RKO (cell line): Measurements from ENCODE around the gene LCP1.
"Not testable (repeated sequence)": the region's sequence is repeated elsewhere in the genome, so short reads cannot be mapped to it uniquely, and the experiment has no call there.

Source experiments
- DNase-seq: peaks from one replicate; pipeline ENCODE4 v3.0.0-alpha.2; 2016; ENCODE audit warnings: low spot score

Gene LCP1

DNA sequence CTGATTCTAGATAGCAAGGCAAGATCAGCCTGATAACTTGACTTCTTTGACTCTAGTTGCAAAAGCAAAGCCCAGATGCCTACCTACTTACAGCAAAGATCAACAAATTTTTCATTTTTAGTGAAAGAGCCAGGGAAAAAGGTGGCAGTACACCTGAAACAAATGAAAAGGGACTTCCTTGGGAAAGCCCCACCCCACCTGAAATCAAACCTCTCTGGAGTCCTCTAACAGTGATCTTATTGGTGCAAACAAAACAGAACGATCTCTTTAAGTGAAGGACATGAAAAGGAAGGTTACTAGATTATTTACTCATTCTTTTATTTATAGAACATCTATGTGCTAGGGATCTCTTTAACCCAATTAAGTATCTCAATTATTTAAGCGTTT is 507 bp upstream of the LCP1 start:
- no peak for DNase-seq

GRCh38 chr13:46181377-46181839 is 569 bp downstream of the LCP1 start:
- no peak for DNase-seq

DNA sequence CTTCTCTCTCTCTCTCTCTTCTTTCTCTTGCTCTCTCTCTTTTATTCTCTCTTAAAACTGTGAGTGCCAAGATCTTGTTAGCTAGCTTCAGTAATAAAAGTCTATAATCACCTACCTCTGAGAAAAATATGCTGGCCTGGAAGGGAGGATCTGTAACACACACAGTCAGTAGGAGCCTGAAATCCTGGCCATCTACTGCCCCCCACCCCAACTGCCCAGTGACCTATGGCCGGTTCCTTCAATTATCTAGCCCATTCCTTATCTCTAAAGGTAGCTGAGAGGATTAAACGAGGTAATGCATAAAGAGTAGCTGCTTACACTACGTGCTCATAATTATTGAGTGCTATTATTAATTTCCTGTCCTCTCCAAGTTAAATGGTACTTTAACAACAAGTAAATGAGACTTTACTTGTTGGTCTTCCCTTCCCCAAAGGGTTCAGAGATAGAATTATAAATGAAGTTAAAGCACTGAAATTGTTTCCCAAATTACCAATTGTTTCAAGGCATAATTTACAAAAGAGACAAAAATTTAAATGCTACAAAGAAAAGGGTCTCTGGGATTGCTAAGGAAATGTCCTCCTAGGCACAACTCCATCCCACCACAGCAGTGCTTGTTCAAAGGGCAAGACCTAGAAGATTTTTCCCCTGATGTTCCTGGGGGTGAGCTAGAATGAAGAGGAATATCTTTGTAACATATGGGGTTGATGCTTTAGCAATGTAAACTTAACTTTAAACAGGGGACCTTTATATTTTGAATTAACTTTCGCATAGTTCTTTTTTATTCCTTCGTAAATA is 1.8 kb downstream of the LCP1 start:
- DNase-seq = no peak

- DNase-seq = no peak
Measured at GRCh38 chr13:46179491-46179908, 2.5 kb downstream of the LCP1 start.

DNA sequence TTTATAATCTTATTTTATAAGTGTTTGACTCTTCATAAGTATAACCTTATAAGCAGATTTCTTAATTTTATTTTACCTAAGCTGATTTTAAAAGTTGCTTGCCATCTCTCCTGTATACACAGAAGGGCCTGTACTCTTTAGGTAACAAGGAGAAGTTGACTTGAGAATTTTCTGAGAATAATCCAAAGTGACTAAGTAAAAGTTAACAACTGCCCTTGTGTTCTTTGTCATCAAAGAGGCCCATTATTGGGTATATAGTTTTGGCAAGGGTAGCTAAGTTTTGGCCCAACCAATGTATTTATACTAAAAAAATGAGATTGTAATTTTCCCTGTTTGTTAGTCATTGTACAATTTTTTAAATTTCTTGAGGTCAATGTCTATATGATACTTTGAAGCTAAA is 3.2 kb downstream of the LCP1 start:
- DNase-seq = peak; percentile 28

- peak; percentile 35 for DNase-seq
Measured at GRCh38 chr13:46178143-46178542, 3.8 kb downstream of the LCP1 start.

- DNase-seq = no peak
Measured at GRCh38 chr13:46176756-46177155, 5.2 kb downstream of the LCP1 start.

GRCh38 chr13:46173656-46174055 is 8.3 kb downstream of the LCP1 start:
- DNase-seq = no peak

DNA sequence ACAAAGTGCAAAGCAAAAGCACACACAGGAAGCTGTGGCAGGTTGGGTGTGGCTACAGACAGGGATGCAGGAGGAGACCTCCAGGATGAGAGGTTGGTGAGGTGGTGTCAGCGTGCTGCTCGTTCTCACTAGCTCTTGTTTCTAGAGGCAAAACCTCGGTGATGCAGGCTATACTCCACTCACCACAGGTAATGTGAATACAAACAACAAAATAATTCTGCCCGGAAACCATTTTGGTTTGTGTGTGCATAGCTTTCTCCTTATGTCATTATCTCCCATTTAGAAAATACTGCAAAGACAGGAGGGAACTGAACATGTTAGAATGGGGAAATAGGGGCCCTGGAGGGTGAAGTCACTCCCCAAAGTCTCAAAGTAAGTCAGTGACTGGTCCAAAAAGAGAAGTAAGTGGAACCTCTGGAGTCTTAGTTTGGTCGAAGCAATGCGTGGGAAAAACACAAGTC is 9.4 kb downstream of the LCP1 start:
- no peak for DNase-seq

DNA sequence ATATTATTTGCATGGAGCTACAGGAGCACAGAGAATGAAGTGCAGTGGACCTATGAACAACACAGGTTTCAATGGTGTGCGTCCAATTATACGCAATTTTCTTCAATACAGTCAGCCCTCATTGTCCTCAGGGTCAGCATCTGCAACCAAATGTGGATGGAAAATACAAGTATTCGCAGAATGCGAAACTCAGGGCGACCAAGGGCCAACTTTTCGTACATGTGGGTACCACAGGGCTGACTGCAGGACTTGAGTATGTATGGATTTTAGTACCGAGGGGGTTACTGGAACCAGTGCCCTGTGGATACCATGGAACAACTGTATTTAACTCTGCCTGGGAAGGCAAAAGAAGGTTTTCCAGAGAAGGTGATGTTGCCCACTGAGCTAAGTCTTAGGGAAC is 10.2 kb downstream of the LCP1 start:
- no peak for DNase-seq

DNA sequence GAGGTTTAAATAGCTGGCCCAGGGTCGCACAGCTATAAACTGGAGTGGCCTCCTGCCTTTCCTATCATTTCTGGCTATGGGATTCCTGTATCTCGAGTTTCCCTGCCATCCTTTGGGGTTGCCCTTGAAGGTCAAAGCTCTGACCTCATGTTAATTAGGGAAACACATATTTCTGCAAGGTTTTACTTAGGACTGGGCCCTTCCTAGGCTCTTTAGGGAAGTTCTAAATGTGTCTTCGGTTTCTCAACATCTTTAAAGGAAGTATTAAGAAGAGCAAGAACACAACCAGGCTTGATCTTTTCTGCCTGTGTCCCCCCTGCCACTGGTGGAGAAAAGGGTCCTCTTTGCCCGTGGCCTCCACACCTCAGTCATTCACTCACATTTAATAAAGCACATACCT is 10.8 kb downstream of the LCP1 start:
- no peak for DNase-seq

DNA sequence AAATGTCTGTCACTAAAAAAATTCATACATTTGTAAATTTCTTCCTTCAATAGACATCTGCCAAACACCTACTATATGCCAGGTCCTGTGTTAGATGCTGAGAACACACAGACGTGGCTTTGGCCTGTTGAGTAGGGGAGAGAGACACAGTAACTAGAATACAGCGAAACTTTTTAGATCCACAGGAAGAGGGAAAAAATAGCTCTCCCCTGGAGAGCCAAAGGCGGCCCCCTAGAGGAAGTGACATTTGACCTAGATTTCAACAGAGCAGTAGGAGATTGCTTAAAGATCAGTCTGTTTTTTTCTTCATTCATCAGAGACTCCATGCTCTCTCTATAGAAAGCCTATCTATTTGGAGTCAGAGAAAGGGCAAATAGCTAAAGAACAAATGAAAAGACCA is 11.3 kb downstream of the LCP1 start:
- DNase-seq = no peak

DNA sequence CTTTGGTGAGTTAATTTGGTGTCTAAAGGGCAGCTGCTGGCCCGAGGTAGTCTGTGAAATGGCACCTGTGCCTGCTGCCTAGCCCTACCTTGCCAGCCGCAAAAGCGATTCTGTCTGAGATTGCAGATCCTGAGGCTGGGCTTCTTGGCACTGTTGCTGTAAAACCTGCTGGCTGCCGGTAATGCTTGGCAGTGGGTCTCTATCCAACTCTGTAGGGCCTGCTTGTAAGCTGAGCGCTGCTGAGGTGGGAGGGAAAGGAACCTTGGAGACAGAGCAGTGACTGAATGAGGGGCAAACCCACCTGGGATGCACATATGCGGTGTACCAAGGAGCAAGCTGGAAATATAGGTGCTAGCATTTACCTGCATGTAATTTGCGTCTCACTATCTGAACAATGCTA is 11.7 kb downstream of the LCP1 start:
- DNase-seq = no peak

GRCh38 chr13:46169758-46170157 is 12.2 kb downstream of the LCP1 start:
- no peak for DNase-seq

DNA sequence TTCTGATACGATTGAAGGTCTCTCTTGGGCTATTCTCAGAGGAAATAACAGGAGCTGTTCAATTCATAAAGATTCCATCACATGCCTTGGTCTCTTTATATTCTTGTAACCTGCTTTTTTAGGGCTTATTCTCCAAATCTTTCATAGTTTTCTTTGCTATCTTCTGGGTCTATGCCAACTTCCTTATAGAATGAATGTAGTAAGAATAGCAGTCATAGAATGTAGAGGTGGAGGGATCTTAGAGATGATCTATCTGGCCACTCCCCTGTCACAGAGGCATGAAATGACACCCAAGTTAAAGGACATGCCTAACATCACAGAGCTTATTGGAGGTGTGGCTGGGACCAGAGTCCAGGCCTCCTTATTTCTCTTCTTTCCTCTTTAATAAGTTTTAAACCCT is 13.2 kb downstream of the LCP1 start:
- DNase-seq = no peak

- no peak for DNase-seq
Measured at GRCh38 chr13:46168341-46168740, 13.6 kb downstream of the LCP1 start.

DNA sequence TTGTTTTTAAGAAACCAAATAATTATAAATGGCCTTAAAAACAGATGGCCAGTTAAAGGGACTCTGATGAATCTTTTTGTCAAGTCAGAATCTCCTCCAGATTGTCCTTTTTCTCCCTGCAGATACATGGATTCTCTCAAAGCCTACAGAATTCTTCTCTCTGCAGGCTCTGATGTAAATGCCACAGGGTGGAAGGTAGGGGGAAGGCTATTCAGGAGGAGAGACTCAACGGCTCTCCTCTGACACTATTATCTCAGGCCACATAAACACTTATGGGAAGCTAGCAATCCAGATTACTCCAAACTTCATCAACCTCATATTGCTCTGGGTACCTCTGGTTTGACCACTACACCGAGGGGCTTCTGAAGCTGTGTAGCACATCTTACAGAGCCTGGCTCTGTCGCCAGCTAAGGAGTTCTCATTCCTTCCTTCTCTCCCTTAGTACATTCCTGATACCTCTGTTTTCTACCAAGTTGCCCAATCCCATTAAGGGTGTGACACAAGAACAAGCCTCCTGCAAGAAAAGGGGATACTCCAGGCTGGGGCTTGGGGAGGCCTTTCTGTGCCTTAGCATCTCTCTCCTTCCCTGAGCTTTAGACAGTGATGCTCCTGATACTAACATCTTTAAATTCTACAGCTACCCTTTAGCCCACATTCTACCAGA is 14.9 kb downstream of the LCP1 start:
- no peak for DNase-seq

- no peak for DNase-seq
Measured at GRCh38 chr13:46166224-46166584, 15.8 kb downstream of the LCP1 start.

DNA sequence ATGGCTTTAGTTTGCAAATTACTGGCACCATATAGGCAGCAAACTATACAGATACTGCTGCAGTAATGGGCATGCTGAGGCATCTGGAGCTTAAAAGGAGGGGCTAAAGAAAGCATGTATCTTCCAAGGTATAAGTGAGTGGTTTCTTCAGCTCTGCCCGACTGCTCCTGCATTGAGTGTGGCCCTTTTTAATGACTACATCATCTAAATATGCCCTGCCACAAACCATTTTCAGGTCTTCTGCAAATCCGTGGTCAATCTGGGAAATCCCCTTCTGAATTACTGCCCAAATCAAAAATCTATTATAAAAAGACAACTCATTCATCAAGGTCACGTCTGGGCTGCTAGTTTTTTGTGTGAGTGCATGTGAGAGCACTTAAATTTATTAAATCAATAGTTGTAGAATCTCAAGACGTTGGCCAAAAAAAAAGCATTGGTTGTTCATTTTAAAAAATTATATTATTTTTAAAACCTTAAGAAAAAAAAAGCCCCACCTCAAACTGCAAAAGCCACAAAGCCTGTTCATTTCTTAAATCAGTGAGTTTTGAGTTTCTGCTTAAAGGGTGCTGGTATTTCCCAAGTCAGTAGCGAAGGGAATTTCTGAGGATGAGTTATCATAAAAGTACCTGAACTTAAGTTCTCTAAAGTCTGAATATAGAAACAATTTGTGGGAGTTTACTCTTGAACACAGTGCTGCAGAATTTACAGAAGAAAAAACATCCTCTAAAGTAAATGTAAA is 16.3 kb downstream of the LCP1 start:
- no peak for DNase-seq

DNA sequence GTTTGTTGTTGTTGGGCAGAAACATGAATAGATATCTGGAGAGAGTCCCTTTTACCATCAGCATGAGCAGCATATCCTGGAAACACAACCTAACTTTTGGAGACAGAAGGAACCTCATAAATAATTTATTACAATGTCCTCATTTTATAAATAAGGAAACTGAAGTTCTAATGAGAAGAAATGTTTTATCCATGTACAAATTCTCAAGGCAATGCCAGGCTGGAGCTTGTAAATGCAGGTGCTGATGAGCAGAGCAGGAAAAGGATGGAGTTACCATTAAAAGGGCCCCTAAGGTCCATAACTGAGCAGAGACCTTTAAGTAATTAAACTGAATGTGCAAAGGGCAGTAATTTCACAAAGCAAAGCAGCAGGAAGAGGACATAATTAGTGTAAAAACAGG is 17.3 kb downstream of the LCP1 start:
- no peak for DNase-seq

GRCh38 chr13:46162741-46163140 is 19.2 kb downstream of the LCP1 start:
- not testable (repeated sequence) for DNase-seq

DNA sequence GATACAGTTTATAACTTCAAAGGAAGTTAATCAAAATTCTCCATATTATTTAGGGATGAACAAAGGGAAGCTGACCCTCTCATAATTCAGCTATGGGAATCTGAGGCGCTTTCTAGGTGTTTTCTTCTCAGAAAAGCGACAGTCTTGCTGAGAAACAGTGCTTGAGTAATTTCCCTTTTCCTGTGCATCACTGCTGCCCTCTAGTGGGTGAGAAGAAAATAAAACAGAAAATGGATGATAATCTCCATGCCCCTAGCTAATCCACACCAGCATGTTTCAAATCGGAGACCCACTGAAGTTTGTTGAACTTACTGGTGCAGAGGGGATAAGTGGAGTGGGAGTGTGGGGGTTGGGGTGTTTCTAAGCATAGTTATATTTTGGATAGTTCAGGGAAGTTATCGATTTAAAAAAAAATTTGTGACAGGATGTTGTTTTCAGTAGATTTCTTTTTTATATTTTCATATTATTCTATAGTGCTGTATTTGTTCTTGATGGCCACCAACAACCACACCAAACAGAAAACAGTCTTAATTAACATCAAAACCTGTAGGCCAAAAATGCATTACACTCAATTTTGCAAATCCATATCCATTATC is 21.4 kb downstream of the LCP1 start:
- DNase-seq = peak; percentile 69

- no peak for DNase-seq
Measured at GRCh38 chr13:46160065-46160464, 21.9 kb downstream of the LCP1 start.
